H9 (cell line): ENCODE measurements around the gene NINJ1. TPM values are rescaled to one million over a fixed set of nuclear protein-coding genes. Genes with fewer than 3 reads are reported as not detected.
A peak's percentile ranks its signal among the peaks of the same experiment; 100 is the strongest.

Experiments used
- DNase-seq: peaks from one replicate; pipeline ENCODE4 v3.0.0-alpha.2; 2017
- H2AFZ ChIP-seq: one replicate; pipeline ENCODE4 v1.6.1; 2013; ENCODE audit warnings: mild to moderate bottlenecking, low read length, control low read depth, moderate library complexity
- H2AK5ac ChIP-seq: 2 replicates; pipeline ENCODE4 v1.6.1; 2013; ENCODE audit warnings: low read length, control low read depth, mixed read lengths; ENCODE audit not compliant: insufficient read length
- H2BK120ac ChIP-seq: one replicate; pipeline ENCODE4 v1.6.1; 2013; ENCODE audit warnings: low read depth, mild to moderate bottlenecking, low read length, control low read depth, inconsistent platforms; ENCODE audit not compliant: poor library complexity, severe bottlenecking
- H2BK12ac ChIP-seq: 2 replicates; pipeline ENCODE4 v1.6.1; 2013; ENCODE audit warnings: low read length, control low read depth, mixed read lengths, low read depth; ENCODE audit not compliant: insufficient read length
- H2BK15ac ChIP-seq: 2 replicates; pipeline ENCODE4 v1.6.1; 2013; ENCODE audit warnings: low read depth, low read length, control low read depth
- H2BK20ac ChIP-seq: one replicate; pipeline ENCODE4 v1.6.1; 2013; ENCODE audit warnings: low read depth, mild to moderate bottlenecking, low read length, control low read depth, inconsistent platforms; ENCODE audit not compliant: poor library complexity, severe bottlenecking
- H2BK5ac ChIP-seq: 2 replicates; pipeline ENCODE4 v1.6.1; 2013; ENCODE audit warnings: low read length, control low read depth, mixed read lengths; ENCODE audit not compliant: insufficient read length
- H3K14ac ChIP-seq: 2 replicates; pipeline ENCODE4 v1.6.1; 2013; ENCODE audit warnings: low read length, control low read depth; ENCODE audit not compliant: insufficient read depth
- H3K18ac ChIP-seq: 2 replicates; pipeline ENCODE4 v1.6.1; 2013; ENCODE audit warnings: low read depth, mild to moderate bottlenecking, mixed read lengths, low read length, control low read depth; ENCODE audit not compliant: insufficient read length
- H3K23ac ChIP-seq: 2 replicates; pipeline ENCODE4 v1.6.1; 2013; ENCODE audit warnings: low read length, control low read depth, mixed read lengths, low read depth; ENCODE audit not compliant: insufficient read length
- H3K23me2 ChIP-seq: 2 replicates; pipeline ENCODE4 v1.6.1; 2013; ENCODE audit warnings: low read depth, mild to moderate bottlenecking, mixed read lengths, low read length, control low read depth; ENCODE audit not compliant: insufficient read length, poor library complexity, severe bottlenecking
- H3K27ac ChIP-seq: 2 replicates; pipeline ENCODE4 v1.5.1; 2013; ENCODE audit warnings: low read length, control low read depth, mixed read lengths, low read depth; ENCODE audit not compliant: insufficient read length
- H3K27me3 ChIP-seq: 2 replicates; pipeline ENCODE4 v1.6.1; 2013; ENCODE audit warnings: low read length, control low read depth, inconsistent platforms; ENCODE audit not compliant: insufficient read depth
- H3K4ac ChIP-seq: 2 replicates; pipeline ENCODE4 v1.6.1; 2013; ENCODE audit warnings: low read depth, mild to moderate bottlenecking, control low read depth, inconsistent platforms, low read length, moderate library complexity
- H3K4me1 ChIP-seq: 2 replicates; pipeline ENCODE4 v1.6.1; 2013; ENCODE audit warnings: low read length, control low read depth, inconsistent platforms; ENCODE audit not compliant: insufficient read depth
- H3K4me2 ChIP-seq: 2 replicates; pipeline ENCODE4 v1.6.1; 2013; ENCODE audit warnings: low read length, control low read depth, mixed read lengths; ENCODE audit not compliant: insufficient read length, insufficient read depth
- H3K56ac ChIP-seq: 2 replicates; pipeline ENCODE4 v1.6.1; 2013; ENCODE audit warnings: low read depth, mild to moderate bottlenecking, mixed read lengths, low read length, control low read depth; ENCODE audit not compliant: insufficient read length
- H3K79me1 ChIP-seq: 2 replicates; pipeline ENCODE4 v1.6.1; 2013; ENCODE audit warnings: low read depth, mild to moderate bottlenecking, moderate library complexity, low read length, control low read depth, inconsistent platforms; ENCODE audit not compliant: insufficient read depth, poor library complexity, severe bottlenecking
- H3K79me2 ChIP-seq: 2 replicates; pipeline ENCODE4 v1.6.1; 2013; ENCODE audit warnings: low read length, control low read depth, inconsistent platforms; ENCODE audit not compliant: insufficient read depth
- H3K9ac ChIP-seq: 2 replicates; pipeline ENCODE4 v1.6.1; 2013; ENCODE audit warnings: low read length, control low read depth, mixed read lengths; ENCODE audit not compliant: insufficient read length; ENCODE audit errors: extremely low read depth
- H3K9me3 ChIP-seq: one replicate; pipeline ENCODE4 v1.6.1; 2013; ENCODE audit warnings: low read depth, low read length, inconsistent platforms; ENCODE audit not compliant: control insufficient read depth
- H3T11ph ChIP-seq: one replicate; pipeline ENCODE4 v1.6.1; 2013; ENCODE audit warnings: mild to moderate bottlenecking, low read length, control low read depth, inconsistent platforms
- H4K20me1 ChIP-seq: one replicate; pipeline ENCODE4 v1.6.1; 2013; ENCODE audit not compliant: control insufficient read depth, insufficient read length, insufficient read depth
- H4K5ac ChIP-seq: 2 replicates; pipeline ENCODE4 v1.6.1; 2013; ENCODE audit warnings: low read depth, mild to moderate bottlenecking, mixed read lengths, low read length, control low read depth; ENCODE audit not compliant: insufficient read length
- H4K8ac ChIP-seq: replicated peaks from 2 replicates; pipeline ENCODE4 v1.6.1; 2013; ENCODE audit warnings: low read length, control low read depth, mixed read lengths, low read depth; ENCODE audit not compliant: insufficient read length
- H4K91ac ChIP-seq: 2 replicates; pipeline ENCODE4 v1.6.1; 2013; ENCODE audit warnings: low read depth, mild to moderate bottlenecking, moderate library complexity, mixed read lengths, low read length, control low read depth; ENCODE audit not compliant: insufficient read length
- H3K27ac Mint-ChIP-seq, 3 experiments: 2 replicates in 2 of 3; 3 replicates in 1 of 3; pipeline ENCODE4 v1.8.0; 2020 to 2021; ENCODE audit warnings: mixed read lengths in 3 of 3, mild to moderate bottlenecking in 1 of 3, moderate library complexity in 1 of 3
- H3K27me3 Mint-ChIP-seq: 2 replicates; pipeline ENCODE4 v1.8.0; 2021; ENCODE audit warnings: low read depth, mild to moderate bottlenecking, moderate library complexity, mixed read lengths
- H3K36me3 Mint-ChIP-seq, 3 experiments: 2 replicates in 2 of 3; 3 replicates in 1 of 3; pipeline ENCODE4 v1.8.0; 2020 to 2021; ENCODE audit warnings: low read depth in 3 of 3, mixed read lengths in 3 of 3; ENCODE audit not compliant: insufficient read depth in 1 of 3
- H3K4me1 Mint-ChIP-seq, 2 experiments: 2 replicates each; pipeline ENCODE4 v1.8.0; 2020; ENCODE audit warnings: mixed read lengths in 2 of 2
- H3K4me3 Mint-ChIP-seq, 2 experiments: 2 replicates in 1 of 2; 3 replicates in 1 of 2; pipeline ENCODE4 v1.8.0; 2020 to 2021; ENCODE audit warnings: mild to moderate bottlenecking in 2 of 2, mixed read lengths in 2 of 2, moderate library complexity in 1 of 2
- H3K9me3 Mint-ChIP-seq, 2 experiments: 2 replicates in 1 of 2; 3 replicates in 1 of 2; pipeline ENCODE4 v1.8.0; 2020; ENCODE audit warnings: mild to moderate bottlenecking in 2 of 2, mixed read lengths in 2 of 2, moderate library complexity in 1 of 2
- CTCF ChIP-seq: fragments of 200-600 bp; sonication (generic); conservative IDR thresholded peaks from 3 replicates; pipeline ENCODE4 v1.8.0; 2021; ENCODE audit warnings: antibody characterized with exemption, mild to moderate bottlenecking
- WGBS: extraction: QIAGEN DNeasy Blood & Tissue Kit; methylation state at CpG from one replicate; pipeline ENCODE4 v1.1.7; 2013; ENCODE audit warnings: missing lambda C conversion rate, low lambda C conversion rate, mixed read lengths; ENCODE audit not compliant: insufficient read length; ENCODE audit errors: extremely low coverage; 5-methylcytosine and 5-hydroxymethylcytosine counted together
- total RNA-seq: library from RNA; stranded (reverse); gene quantifications from 2 replicates; pipeline ENCODE4 v1.2.1, GENCODE V29; 2021

Gene NINJ1
- total RNA-seq, 1 experiment from 2014 or later, result 28.9 TPM

- H2BK5ac ChIP-seq, result no peak within 1 kb of the TSS
- H2BK12ac ChIP-seq, result no peak within 1 kb of the TSS
- no peak within 1 kb of the TSS for H2BK120ac ChIP-seq
- Mint-ChIP-seq H3K4me1 (peaks cover 11 to 15% of the 10 kb centered on the region in 2 experiments), H3K9me3 (no peaks in the 10 kb centered on the region; a peak in 1 of 5 replicates), H3K4me3 (peak within 1 kb of the TSS; percentile 79 to 87), H3K27ac (peak within 1 kb of the TSS; percentile 21 to 91 (median 90); a peak in 4 of 7 replicates), H3K36me3 (peaks cover 0 to 2% (median 0%) of the 10 kb centered on the region in 3 experiments; a peak in 1 of 7 replicates), H3K27me3 (peaks cover 2% of the 10 kb centered on the region)
- peak within 1 kb of the TSS; percentile 2 for H4K5ac ChIP-seq
- peak within 1 kb of the TSS; percentile 70 for H3K14ac ChIP-seq
- H3K27ac ChIP-seq, result peak within 1 kb of the TSS; percentile 37
- H4K20me1 ChIP-seq, result peaks cover 3% of the 10 kb centered on the region
- no peak within 1 kb of the TSS for H4K8ac ChIP-seq
- H2AFZ ChIP-seq, result no peak within 1 kb of the TSS
- no peak within 1 kb of the TSS for H2AK5ac ChIP-seq
- H3K23ac ChIP-seq, result no peak within 1 kb of the TSS
- H3K27me3 ChIP-seq, result no peaks in the 10 kb centered on the region
- H3K4me1 ChIP-seq, result no peaks in the 10 kb centered on the region; the same call in 1 of the 2 replicates
- DNase-seq, result no peak
- no CpG with 5 or more reads among the region's 65 CpGs for WGBS
- H3K9ac ChIP-seq, result peak within 1 kb of the TSS; percentile 47
- H2BK15ac ChIP-seq, result no peak within 1 kb of the TSS
- H3K79me1 ChIP-seq, result no peaks in the 10 kb centered on the region
- H3K18ac ChIP-seq, result peak within 1 kb of the TSS; percentile 18
- H3K4ac ChIP-seq, result no peak within 1 kb of the TSS
- peak within 1 kb of the TSS; percentile 89 for H3K4me2 ChIP-seq
- H3K79me2 ChIP-seq, result no peaks in the 10 kb centered on the region
- H2BK20ac ChIP-seq, result no peak within 1 kb of the TSS
- no peak within 1 kb of the TSS for H3K56ac ChIP-seq
- H3K23me2 ChIP-seq, result peaks cover 9% of the 10 kb centered on the region
- no peak for TF ChIP-seq CTCF
- H4K91ac ChIP-seq, result no peak within 1 kb of the TSS
- no peaks in the 10 kb centered on the region for H3K9me3 ChIP-seq
- no peak within 1 kb of the TSS for H3T11ph ChIP-seq
Observed at GRCh38 chr9:93096131-93096802, 37.8 kb downstream of the NINJ1 start, which contains the start of gene CARD19. Gene CARD19, plus strand, starts transcription at chr9:93096217. Its CDS starts 129 bp downstream, at chr9:93096346.
